ENCODE results near the gene KIF15.

The KIF15 gene

DNA sequence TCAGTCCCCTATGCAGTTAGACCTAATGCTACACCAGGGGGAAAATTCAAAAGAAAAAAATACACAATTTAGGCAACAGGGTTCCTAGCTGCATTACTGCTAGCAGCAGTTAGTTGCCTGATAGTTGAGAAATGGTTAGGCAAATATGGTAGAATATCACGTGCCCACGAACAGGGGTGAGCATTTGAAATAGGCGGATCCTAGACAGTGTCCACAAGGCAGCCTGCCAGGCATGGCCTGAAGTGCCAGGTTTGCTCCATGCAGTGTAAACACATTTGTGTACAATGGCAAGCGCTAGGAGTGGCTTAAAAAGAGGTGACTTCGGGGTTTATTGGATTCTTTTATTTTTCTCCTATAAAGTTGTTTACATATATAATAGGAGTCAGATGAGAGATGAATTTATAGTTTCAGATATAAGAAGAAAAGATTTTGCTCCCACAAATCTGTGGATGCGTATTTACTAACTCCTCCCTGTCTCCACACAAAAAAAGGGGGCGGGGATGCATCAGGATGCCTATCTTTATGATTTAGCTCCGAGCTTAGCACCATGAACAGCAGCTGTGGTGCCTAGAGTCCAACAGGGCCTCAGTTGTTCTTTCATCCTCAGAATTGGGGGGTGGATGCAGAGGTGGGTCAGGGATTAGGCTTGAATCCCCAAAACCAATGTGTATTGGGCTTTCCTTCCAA lies 108.9 kb downstream of the KIF15 start:
- TF ChIP-seq FEZF1 (tag by site-specific recombination; IDR thresholded peaks at IDR 0.05) (no peak), ZNF2 (tag by site-specific recombination; IDR thresholded peaks at IDR 0.05) (no peak), ZXDB (tag by site-specific recombination; IDR thresholded peaks at IDR 0.05) (no peak)
- TF ChIP-seq, protein P1, sequence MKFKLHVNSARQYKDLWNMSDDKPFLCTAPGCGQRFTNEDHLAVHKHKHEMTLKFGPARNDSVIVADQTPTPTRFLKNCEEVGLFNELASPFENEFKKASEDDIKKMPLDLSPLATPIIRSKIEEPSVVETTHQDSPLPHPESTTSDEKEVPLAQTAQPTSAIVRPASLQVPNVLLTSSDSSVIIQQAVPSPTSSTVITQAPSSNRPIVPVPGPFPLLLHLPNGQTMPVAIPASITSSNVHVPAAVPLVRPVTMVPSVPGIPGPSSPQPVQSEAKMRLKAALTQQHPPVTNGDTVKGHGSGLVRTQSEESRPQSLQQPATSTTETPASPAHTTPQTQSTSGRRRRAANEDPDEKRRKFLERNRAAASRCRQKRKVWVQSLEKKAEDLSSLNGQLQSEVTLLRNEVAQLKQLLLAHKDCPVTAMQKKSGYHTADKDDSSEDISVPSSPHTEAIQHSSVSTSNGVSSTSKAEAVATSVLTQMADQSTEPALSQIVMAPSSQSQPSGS (tag by site-specific recombination; IDR thresholded peaks at IDR 0.05; ENCODE audit: low read depth), result no peak
- TF ChIP-seq, protein P2, sequence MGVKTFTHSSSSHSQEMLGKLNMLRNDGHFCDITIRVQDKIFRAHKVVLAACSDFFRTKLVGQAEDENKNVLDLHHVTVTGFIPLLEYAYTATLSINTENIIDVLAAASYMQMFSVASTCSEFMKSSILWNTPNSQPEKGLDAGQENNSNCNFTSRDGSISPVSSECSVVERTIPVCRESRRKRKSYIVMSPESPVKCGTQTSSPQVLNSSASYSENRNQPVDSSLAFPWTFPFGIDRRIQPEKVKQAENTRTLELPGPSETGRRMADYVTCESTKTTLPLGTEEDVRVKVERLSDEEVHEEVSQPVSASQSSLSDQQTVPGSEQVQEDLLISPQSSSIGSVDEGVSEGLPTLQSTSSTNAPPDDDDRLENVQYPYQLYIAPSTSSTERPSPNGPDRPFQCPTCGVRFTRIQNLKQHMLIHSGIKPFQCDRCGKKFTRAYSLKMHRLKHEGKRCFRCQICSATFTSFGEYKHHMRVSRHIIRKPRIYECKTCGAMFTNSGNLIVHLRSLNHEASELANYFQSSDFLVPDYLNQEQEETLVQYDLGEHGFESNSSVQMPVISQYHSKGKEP (tag by site-specific recombination; IDR thresholded peaks at IDR 0.05), result no peak
- TF ChIP-seq, protein P3, sequence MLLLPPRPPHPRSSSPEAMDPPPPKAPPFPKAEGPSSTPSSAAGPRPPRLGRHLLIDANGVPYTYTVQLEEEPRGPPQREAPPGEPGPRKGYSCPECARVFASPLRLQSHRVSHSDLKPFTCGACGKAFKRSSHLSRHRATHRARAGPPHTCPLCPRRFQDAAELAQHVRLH (tag by site-specific recombination; IDR thresholded peaks at IDR 0.05), result no peak
- TF ChIP-seq, protein P4, sequence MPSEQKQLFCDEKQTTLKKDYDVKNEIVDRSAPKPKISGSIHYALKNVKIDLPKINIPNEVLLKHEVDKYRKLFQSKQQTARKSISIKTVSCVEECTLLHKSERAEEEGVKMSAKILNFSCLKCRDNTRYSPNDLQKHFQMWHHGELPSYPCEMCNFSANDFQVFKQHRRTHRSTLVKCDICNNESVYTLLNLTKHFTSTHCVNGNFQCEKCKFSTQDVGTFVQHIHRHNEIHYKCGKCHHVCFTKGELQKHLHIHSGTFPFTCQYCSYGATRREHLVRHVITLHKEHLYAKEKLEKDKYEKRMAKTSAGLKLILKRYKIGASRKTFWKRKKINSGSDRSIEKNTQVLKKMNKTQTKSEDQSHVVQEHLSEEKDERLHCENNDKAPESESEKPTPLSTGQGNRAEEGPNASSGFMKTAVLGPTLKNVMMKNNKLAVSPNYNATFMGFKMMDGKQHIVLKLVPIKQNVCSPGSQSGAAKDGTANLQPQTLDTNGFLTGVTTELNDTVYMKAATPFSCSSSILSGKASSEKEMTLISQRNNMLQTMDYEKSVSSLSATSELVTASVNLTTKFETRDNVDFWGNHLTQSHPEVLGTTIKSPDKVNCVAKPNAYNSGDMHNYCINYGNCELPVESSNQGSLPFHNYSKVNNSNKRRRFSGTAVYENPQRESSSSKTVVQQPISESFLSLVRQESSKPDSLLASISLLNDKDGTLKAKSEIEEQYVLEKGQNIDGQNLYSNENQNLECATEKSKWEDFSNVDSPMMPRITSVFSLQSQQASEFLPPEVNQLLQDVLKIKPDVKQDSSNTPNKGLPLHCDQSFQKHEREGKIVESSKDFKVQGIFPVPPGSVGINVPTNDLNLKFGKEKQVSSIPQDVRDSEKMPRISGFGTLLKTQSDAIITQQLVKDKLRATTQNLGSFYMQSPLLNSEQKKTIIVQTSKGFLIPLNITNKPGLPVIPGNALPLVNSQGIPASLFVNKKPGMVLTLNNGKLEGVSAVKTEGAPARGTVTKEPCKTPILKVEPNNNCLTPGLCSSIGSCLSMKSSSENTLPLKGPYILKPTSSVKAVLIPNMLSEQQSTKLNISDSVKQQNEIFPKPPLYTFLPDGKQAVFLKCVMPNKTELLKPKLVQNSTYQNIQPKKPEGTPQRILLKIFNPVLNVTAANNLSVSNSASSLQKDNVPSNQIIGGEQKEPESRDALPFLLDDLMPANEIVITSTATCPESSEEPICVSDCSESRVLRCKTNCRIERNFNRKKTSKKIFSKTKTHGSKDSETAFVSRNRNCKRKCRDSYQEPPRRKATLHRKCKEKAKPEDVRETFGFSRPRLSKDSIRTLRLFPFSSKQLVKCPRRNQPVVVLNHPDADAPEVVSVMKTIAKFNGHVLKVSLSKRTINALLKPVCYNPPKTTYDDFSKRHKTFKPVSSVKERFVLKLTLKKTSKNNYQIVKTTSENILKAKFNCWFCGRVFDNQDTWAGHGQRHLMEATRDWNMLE (tag by site-specific recombination; conservative IDR thresholded peaks at IDR 0.05; ENCODE audit: low read depth), result no peak
- no peak overlapping the region for H3K4me3 ChIP-seq (ENCODE audit: low read depth, low read length)
- H3K36me3 ChIP-seq (ENCODE audit: control insufficient read depth in 2 of 2, insufficient read depth in 1 of 2, low read length in 2 of 2), result peaks cover 0 to 10% of the 10 kb centered on the region in 2 experiments; a peak in 1 of 3 replicates
- ChIA-PET POLR2A (no interaction called here), CTCF (no interaction called here)
- no peaks in the 10 kb centered on the region for H3K4me1 ChIP-seq (ENCODE audit: control insufficient read depth, insufficient read depth, low read length)
- no peak overlapping the region for H3K27ac ChIP-seq (ENCODE audit: extremely low read depth, low read depth, low read length)
- no peaks in the 10 kb centered on the region for H3K9me3 ChIP-seq (ENCODE audit: control insufficient read depth, insufficient read depth, low read depth, low read length)

DNA sequence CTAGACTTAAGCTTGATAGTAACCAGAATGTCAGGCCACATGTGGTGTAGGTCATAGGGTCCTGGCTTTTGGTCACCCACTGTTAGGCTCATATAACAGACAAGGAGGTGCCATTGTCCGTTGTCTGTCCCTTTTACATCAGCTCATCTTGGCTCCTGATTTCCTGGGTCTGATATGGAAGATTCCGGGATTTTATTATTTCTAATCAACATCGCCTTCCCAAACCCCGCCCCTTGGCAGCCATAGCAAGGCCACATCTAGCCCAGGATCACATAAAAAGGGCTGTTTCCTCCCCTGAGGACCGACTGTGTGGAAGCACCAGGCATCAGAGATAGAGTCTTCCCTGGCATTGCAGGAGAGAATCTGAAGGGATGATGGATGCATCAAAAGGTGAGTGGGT lies 112.7 kb downstream of the KIF15 start, which contains the start of gene TGM4:
TSS of gene TGM4 (plus strand) at position 301 of the 400 bp plus-strand sequence. CDS start at position 372, 71 bp downstream.
- TF ChIP-seq ZNF311 (tag by site-specific recombination; IDR thresholded peaks at IDR 0.05; ENCODE audit: borderline replicate concordance) (no peak), SP3 (tag by site-specific recombination; IDR thresholded peaks at IDR 0.05) (no peak), ZNF510 (tag by site-specific recombination; IDR thresholded peaks at IDR 0.05; ENCODE audit: insufficient replicate concordance) (no peak)
- POLR2A ChIA-PET, result no interaction called here
- Histone ChIP-seq H3K4me3 (ENCODE audit: low read depth, low read length) (no peak within 1 kb of the TSS), H3K4me1 (ENCODE audit: control insufficient read depth, insufficient read depth, low read length) (no peaks in the 10 kb centered on the region), H3K9me3 (ENCODE audit: control insufficient read depth, insufficient read depth, low read depth, low read length) (no peaks in the 10 kb centered on the region), H3K27ac (ENCODE audit: extremely low read depth, low read depth, low read length) (no peak within 1 kb of the TSS), H3K36me3 (ENCODE audit: control insufficient read depth in 2 of 2, insufficient read depth in 1 of 2, low read length in 2 of 2) (no peaks in the 10 kb centered on the region)
- CTCF ChIA-PET, result no interaction called here

DNA sequence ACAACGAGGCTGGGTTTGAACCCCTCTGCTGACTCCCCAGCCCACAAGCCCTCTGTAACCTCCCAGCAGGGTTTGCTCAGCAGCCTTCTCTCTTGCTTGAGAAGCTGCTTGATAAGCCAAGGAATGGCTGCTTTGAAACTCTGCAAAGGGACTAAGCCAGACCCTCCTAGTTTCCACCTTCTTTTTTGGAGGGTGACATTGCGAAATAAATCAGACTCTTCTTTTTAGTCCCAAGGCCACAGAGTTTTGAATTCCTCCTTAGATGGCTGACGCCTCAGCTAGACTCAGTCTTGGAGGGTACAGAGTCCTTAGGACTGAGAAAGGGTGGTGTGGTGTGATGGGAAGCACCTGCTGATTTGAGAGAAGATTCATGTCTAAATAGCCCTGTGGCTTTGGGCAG lies 114.0 kb downstream of the KIF15 start:
- no peaks in the 10 kb centered on the region for H3K9me3 ChIP-seq (ENCODE audit: control insufficient read depth, insufficient read depth, low read depth, low read length)
- no peak overlapping the region for H3K27ac ChIP-seq (ENCODE audit: extremely low read depth, low read depth, low read length)
- ChIA-PET POLR2A (no interaction called here), CTCF (no interaction called here)
- H3K36me3 ChIP-seq (ENCODE audit: control insufficient read depth in 2 of 2, insufficient read depth in 1 of 2, low read length in 2 of 2), result no peaks in the 10 kb centered on the region
- no peak overlapping the region for H3K4me3 ChIP-seq (ENCODE audit: low read depth, low read length)
- TF ChIP-seq ZFP37 (tag by site-specific recombination; IDR thresholded peaks at IDR 0.05) (no peak), REPIN1 (tag by site-specific recombination; IDR thresholded peaks at IDR 0.05; ENCODE audit: low read depth) (no peak), ZNF791 (tag by site-specific recombination; IDR thresholded peaks at IDR 0.05) (no peak)
- no peaks in the 10 kb centered on the region for H3K4me1 ChIP-seq (ENCODE audit: control insufficient read depth, insufficient read depth, low read length)
